AG09319 (cell line): ENCODE measurements around the gene HCCS.
"Not testable (repeated sequence)": the region's sequence is repeated elsewhere in the genome, so short reads cannot be mapped to it uniquely, and the experiment has no call there.

Source experiments
- DNase-seq: peaks from one replicate; pipeline ENCODE4 v3.0.0-alpha.2; 2010; ENCODE audit warnings: low read depth; ENCODE audit errors: extremely low read depth
- CTCF ChIP-seq: IDR thresholded peaks from 2 replicates; pipeline ENCODE4 v1.5.1; 2011; ENCODE audit warnings: low read depth, mild to moderate bottlenecking, inconsistent platforms, low read length, moderate library complexity

The HCCS gene

DNA sequence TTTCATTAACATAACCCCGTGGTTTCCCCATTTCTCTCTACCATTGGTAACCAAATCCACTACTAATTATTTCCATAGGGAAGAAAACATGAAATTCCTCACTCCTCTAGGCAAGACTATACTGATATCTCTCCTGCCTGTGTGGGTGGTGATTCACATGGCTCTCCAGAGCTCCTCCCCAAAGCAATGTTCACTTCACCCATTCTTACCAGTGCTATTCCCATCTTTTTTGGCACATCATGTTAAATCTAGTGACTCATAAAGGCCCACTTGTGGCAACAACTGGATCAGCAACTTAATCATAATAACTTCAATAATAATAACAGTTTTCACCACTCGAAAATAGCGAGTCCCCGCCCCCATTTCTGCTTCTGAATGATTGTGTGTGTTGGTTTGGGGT lies 6.1 kb upstream of the HCCS start:
- TF ChIP-seq CTCF, result no peak
- no peak for DNase-seq

GRCh38 chrX:11108253-11108941 lies 2.7 kb upstream of the HCCS start:
- TF ChIP-seq CTCF, result no peak
- no peak for DNase-seq

DNA sequence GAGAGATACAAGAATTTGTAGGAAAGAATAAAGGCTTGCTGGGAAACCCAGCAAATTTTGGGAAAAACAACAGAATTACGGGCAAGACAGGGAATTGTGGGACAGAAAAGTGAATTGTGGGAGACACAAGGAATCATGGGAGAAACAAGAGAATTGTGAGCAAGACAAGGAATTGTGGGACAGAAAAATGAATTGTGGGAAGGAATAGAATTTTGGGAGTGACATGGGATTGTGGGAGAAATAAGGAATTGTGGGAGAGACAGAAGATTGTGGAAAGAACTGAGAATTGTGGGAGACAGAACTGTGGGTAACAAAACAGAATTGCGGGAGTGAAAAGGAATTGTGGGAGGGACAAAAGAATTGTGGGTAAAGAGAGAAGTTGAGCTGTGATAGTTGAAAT lies 1.2 kb upstream of the HCCS start:
- no peak for DNase-seq
- TF ChIP-seq CTCF, result no peak

GRCh38 chrX:11111947-11112346 lies 815 bp downstream of the HCCS start:
- no peak for DNase-seq
- no peak for TF ChIP-seq CTCF

DNA sequence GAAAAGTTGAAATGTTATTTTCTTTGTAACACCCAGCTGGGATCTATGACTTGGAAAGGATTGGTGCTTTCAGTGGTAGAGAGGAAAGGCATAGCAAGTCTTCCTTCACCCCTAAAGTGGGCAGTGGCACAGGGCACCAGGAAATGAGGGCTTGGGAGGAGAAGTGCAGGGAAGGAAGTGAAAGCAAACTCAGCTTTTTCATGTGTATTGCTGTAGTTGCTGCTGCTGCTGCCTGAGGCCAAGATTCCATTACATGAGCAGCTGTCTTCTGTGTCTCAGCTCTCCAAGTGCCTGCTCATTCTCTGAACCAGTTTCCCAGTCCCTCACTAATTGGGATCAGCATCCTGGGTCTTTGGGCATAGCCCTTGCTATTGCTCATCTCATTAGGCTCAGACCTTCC lies 2.6 kb downstream of the HCCS start:
- no peak for TF ChIP-seq CTCF
- no peak for DNase-seq

DNA sequence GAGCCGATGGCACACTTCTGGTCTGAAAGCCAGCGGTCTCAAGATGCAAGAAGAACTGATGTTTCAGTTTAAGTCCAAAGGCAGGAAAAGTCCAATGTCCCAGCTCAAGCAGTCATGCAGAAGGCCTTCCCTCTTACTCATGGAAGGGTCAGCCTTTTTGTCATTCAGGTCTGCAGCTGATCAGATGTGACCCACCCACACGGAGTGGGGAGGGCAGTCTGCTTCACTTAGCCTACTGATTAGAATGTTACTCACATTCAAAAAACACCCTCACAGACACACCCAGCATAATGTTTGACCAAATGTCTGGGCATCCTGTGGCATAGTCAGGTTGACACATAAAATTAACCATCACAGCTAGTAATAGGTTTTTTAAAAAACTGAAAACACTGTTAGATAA lies 6.6 kb downstream of the HCCS start:
- DNase-seq, result no peak
- TF ChIP-seq CTCF, result no peak

- DNase-seq, result no peak
- TF ChIP-seq CTCF, result no peak
Measured at GRCh38 chrX:11119313-11119943, 8.3 kb downstream of the HCCS start.

GRCh38 chrX:11123087-11123486 lies 12.0 kb downstream of the HCCS start:
- not testable (repeated sequence) for DNase-seq
